ENCODE data around the gene RBKS.
"Not testable (repeated sequence)": the region's sequence is repeated elsewhere in the genome, so short reads cannot be mapped to it uniquely, and the experiment has no call there.

RBKS gene

DNA sequence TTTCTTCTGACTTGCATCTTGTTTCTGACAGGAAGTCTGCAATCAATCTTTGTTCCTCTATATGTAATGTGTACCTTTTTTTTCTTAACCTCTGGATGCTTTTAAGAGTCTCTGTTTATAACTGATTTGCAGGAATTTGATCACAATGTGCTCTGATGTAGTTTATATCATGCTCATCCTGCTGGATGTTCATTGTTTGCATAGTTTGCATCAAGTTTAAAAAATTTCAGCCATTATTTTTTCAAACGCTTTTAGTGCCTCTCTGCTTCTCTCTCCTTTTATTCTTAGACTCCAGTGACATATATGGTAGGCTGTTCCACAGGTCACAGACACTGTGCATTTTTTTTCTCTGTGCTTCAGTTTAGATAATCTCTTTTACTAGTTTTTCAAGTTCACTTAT is 23.9 kb downstream of the RBKS start:
- Histone ChIP-seq H3K36me3 (ENCODE audit: control insufficient read depth, low read depth, low read length) (no peaks in the 10 kb centered on the region), H3K27ac (ENCODE audit: low read length) (no peak overlapping the region), H3K27me3 (ENCODE audit: control insufficient read depth, insufficient read depth, low read length) (no peaks in the 10 kb centered on the region), H3K9ac (ENCODE audit: low read length) (no peak overlapping the region), H3K4me3 (ENCODE audit: low read length) (no peak overlapping the region), H3K9me3 (ENCODE audit: control insufficient read depth, low read depth, low read length) (no peaks in the 10 kb centered on the region), H3K4me1 (ENCODE audit: control insufficient read depth, low read depth, low read length) (no peaks in the 10 kb centered on the region)

DNA sequence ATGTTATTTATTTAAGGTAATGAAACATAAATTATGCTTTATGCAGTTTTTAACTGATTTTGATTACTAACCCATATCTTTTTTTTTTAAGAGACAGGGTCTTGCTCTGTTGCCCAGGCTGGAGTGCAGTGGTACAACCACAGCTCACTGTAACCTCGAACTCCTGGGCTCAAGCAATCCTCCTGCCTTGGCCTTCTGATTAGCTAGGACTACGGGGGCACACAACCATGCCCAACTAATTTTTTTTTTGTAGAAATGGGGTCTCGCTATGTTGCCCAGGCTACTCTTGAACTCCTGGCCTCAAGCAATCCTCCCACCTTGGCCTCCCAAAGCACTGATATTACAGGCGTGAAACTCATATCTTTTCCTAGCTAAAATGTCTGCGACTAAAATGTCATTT is 26.2 kb downstream of the RBKS start:
- H3K27me3 ChIP-seq (ENCODE audit: control insufficient read depth, insufficient read depth, low read length); H3K27ac ChIP-seq (ENCODE audit: low read length); H3K4me3 ChIP-seq (ENCODE audit: low read length); H3K9ac ChIP-seq (ENCODE audit: low read length); H3K9me3 ChIP-seq (ENCODE audit: control insufficient read depth, low read depth, low read length); H3K36me3 ChIP-seq (ENCODE audit: control insufficient read depth, low read depth, low read length); H3K4me1 ChIP-seq (ENCODE audit: control insufficient read depth, low read depth, low read length): not testable (repeated sequence)

DNA sequence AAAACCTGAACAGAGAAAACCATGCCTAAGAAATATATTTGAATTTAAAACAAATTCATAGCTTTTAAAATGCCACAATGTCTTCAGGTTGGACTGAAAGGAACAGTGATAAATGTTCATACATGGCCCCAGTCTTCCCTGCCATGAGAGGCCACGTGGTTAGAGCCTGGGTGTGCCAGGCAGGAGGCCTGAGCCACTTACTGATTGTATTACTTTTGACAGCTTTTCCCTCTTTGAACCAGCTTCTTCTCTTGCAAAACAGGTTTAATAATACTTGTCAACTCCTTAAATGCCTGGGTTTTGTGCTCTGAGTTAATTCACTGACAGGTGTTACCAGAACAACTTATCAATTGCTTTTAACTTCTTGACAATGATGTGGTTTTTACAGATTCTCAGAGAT is 27.0 kb downstream of the RBKS start:
- H3K4me3 ChIP-seq (ENCODE audit: low read length): no peak overlapping the region
- H3K4me1 ChIP-seq (ENCODE audit: control insufficient read depth, low read depth, low read length): no peaks in the 10 kb centered on the region
- no peak overlapping the region for H3K27ac ChIP-seq (ENCODE audit: low read length)
- H3K36me3 ChIP-seq (ENCODE audit: control insufficient read depth, low read depth, low read length): no peaks in the 10 kb centered on the region
- H3K9me3 ChIP-seq (ENCODE audit: control insufficient read depth, low read depth, low read length): no peaks in the 10 kb centered on the region
- no peaks in the 10 kb centered on the region for H3K27me3 ChIP-seq (ENCODE audit: control insufficient read depth, insufficient read depth, low read length)
- no peak overlapping the region for H3K9ac ChIP-seq (ENCODE audit: low read length)

DNA sequence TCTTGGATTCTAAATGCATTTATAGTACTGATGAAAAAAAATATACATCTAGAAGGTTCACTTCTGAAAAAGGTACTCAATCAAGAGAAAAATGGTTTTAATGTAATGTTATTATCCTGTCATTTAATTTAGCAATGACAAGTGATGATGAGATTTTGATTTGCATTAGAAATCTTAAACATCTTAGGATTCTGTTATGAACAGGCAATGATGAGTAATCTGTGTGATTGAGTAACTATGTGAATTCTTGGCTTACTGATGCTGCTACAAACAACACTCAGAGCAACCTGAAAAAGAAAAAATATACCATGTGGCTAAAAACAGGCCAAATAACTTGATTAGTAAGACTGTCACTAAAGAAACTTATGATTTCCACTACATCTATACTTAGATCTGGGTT is 30.1 kb downstream of the RBKS start:
- no peaks in the 10 kb centered on the region for H3K9me3 ChIP-seq (ENCODE audit: control insufficient read depth, low read depth, low read length)
- no peaks in the 10 kb centered on the region for H3K36me3 ChIP-seq (ENCODE audit: control insufficient read depth, low read depth, low read length)
- H3K27me3 ChIP-seq (ENCODE audit: control insufficient read depth, insufficient read depth, low read length): no peaks in the 10 kb centered on the region
- no peak overlapping the region for H3K27ac ChIP-seq (ENCODE audit: low read length)
- H3K4me1 ChIP-seq (ENCODE audit: control insufficient read depth, low read depth, low read length): no peaks in the 10 kb centered on the region
- H3K9ac ChIP-seq (ENCODE audit: low read length): no peak overlapping the region
- H3K4me3 ChIP-seq (ENCODE audit: low read length): no peak overlapping the region

DNA sequence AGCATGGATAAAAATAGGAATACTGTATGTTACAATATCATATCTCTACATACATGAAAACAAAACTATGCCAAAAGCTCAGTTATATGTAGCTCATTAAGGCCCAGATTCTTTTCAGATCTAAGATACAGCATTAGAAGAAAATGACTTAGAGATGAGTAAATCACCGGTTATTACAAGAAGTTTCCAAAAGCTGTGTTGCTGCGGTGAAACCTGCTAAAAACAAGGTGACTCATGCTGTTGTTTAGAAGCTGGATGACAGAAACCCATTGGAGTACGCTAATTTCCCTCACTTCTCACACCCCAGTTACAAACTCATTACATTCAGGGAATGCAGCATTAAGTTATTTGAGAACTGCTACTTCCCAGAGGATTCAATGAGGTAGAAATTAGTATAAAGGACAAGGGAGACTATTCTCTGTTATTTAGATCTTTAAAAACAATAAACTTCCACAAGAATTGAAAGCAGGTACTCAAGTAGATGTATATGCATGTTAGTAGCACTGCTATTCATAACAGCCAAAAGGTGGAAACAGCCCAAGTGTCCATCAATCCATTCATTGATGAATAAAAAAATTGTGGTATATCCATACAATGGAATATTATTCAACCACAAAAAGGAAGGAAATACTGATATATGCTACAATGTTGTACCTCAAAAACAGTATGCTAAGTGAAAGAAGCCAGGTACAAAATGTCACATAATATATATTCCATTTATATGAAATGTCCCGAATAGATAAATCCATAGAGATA is 32.6 kb downstream of the RBKS start:
- Histone ChIP-seq H3K4me3 (ENCODE audit: low read length) (no peak overlapping the region), H3K27ac (ENCODE audit: low read length) (no peak overlapping the region), H3K27me3 (ENCODE audit: control insufficient read depth, insufficient read depth, low read length) (no peaks in the 10 kb centered on the region), H3K36me3 (ENCODE audit: control insufficient read depth, low read depth, low read length) (no peaks in the 10 kb centered on the region), H3K9me3 (ENCODE audit: control insufficient read depth, low read depth, low read length) (no peaks in the 10 kb centered on the region), H3K9ac (ENCODE audit: low read length) (no peak overlapping the region), H3K4me1 (ENCODE audit: control insufficient read depth, low read depth, low read length) (no peaks in the 10 kb centered on the region)

DNA sequence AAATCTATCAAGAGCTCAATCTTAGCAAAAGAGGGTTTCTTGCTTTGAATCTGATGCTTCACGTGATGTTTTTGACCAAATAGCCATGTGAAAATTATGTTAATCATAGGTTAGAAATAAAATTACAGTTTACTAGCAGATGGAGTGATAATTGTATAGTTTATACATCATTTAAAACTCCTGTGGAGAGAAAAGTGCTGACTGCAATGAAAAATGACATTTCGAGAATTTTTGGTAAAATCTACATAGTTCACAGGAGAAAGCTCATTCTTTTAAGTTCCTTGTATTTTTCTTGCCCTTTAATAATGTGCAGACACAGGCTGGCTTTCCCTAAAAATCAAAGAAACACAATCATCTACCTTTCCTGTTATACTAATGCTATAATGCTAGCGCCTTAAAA is 33.2 kb downstream of the RBKS start:
- Histone ChIP-seq H3K4me1 (ENCODE audit: control insufficient read depth, low read depth, low read length) (no peaks in the 10 kb centered on the region), H3K9ac (ENCODE audit: low read length) (no peak overlapping the region), H3K4me3 (ENCODE audit: low read length) (no peak overlapping the region), H3K36me3 (ENCODE audit: control insufficient read depth, low read depth, low read length) (no peaks in the 10 kb centered on the region), H3K27me3 (ENCODE audit: control insufficient read depth, insufficient read depth, low read length) (no peaks in the 10 kb centered on the region), H3K27ac (ENCODE audit: low read length) (no peak overlapping the region), H3K9me3 (ENCODE audit: control insufficient read depth, low read depth, low read length) (no peaks in the 10 kb centered on the region)

DNA sequence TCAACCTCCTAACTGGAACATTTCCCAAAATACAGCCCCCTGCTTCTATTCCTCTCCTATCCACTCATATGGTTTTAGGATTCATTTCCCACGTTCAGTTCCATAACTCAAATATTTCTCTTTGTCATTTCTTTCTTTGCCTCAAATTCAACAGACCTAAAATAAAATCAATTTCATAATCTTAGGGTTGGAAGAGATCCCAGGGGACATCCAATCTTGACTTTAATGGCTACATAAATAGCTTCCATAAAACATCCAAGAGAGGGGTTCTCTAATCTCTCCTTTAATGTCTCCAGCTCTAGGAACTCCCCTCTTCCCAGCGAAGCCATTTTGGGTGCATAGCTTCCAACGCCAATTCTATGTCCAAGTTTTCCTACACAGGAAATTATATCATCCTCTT is 33.8 kb downstream of the RBKS start:
- Histone ChIP-seq H3K4me3 (ENCODE audit: low read length) (no peak overlapping the region), H3K36me3 (ENCODE audit: control insufficient read depth, low read depth, low read length) (no peaks in the 10 kb centered on the region), H3K9me3 (ENCODE audit: control insufficient read depth, low read depth, low read length) (no peaks in the 10 kb centered on the region), H3K4me1 (ENCODE audit: control insufficient read depth, low read depth, low read length) (no peaks in the 10 kb centered on the region), H3K9ac (ENCODE audit: low read length) (no peak overlapping the region), H3K27ac (ENCODE audit: low read length) (no peak overlapping the region), H3K27me3 (ENCODE audit: control insufficient read depth, insufficient read depth, low read length) (no peaks in the 10 kb centered on the region)

DNA sequence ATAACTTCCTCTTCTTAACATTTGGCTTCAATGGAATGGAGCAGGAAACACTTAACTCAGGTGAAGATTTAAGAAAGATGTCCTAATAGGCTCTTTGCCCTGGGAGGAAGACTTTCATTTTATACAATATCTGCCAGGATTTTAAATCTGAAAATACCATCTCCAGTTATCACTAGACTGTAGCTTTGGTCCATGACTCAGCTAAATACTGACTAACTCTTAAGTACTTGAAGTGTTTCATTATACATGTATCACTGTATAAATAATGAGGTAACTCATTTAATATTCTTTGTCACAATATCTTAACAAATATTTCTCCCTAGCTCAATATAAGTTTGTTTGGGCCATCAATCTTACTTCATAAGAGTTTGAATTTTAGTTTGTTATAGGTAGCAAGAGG is 34.7 kb downstream of the RBKS start:
- H3K4me3 ChIP-seq (ENCODE audit: low read length): no peak overlapping the region
- no peaks in the 10 kb centered on the region for H3K27me3 ChIP-seq (ENCODE audit: control insufficient read depth, insufficient read depth, low read length)
- no peaks in the 10 kb centered on the region for H3K36me3 ChIP-seq (ENCODE audit: control insufficient read depth, low read depth, low read length)
- no peaks in the 10 kb centered on the region for H3K9me3 ChIP-seq (ENCODE audit: control insufficient read depth, low read depth, low read length)
- no peaks in the 10 kb centered on the region for H3K4me1 ChIP-seq (ENCODE audit: control insufficient read depth, low read depth, low read length)
- H3K9ac ChIP-seq (ENCODE audit: low read length): no peak overlapping the region
- H3K27ac ChIP-seq (ENCODE audit: low read length): no peak overlapping the region

DNA sequence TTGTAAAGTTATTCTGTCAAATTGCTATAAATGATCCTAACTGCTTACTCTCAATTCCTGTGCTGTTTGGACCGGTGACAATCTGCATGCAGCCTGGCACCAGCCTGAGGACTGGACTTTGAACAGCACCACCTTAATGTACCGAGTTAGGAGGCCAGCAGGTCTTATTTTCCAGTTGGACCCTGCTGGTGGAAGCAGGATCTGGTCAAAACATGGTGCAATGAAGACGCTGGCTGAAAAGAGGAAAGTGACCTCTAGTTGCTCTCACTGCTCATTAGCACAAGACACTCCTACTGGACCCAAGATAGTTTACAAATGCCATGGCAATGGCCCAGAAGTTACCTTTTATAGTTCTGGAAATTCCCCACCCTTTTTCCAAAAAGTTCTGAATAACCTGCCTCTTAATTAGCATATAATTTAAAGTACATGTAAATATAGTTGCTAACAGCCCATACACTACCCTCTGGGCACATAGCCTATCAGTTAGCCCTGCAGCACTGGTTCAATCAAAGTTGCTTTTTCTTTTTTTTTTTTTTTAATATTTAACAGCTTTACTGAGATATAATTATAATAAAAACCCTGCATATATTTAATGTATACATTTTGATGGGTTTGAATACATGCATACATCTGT is 35.8 kb downstream of the RBKS start:
- no peaks in the 10 kb centered on the region for H3K9me3 ChIP-seq (ENCODE audit: control insufficient read depth, low read depth, low read length)
- H3K4me1 ChIP-seq (ENCODE audit: control insufficient read depth, low read depth, low read length): no peaks in the 10 kb centered on the region
- H3K36me3 ChIP-seq (ENCODE audit: control insufficient read depth, low read depth, low read length): no peaks in the 10 kb centered on the region
- H3K4me3 ChIP-seq (ENCODE audit: low read length): no peak overlapping the region
- H3K27ac ChIP-seq (ENCODE audit: low read length): no peak overlapping the region
- no peak overlapping the region for H3K9ac ChIP-seq (ENCODE audit: low read length)
- no peaks in the 10 kb centered on the region for H3K27me3 ChIP-seq (ENCODE audit: control insufficient read depth, insufficient read depth, low read length)

DNA sequence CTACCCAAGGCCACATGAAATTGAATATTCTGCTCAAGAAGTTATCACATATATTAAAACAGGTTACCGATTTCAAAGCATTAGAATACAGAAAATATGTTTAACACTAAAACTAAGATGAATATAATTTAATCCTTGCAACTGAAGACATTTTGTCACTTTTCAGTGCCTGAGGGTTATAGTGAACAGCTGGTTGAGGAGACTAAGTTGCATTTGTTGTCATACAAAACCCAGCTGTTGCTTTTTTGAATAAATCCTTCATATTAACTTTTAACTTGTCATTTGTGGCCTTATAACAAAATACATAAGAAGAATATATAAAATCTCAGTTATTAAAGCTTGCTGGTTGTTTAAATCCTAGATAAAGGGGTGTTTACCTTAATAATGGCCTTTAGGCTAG is 37.5 kb downstream of the RBKS start:
- no peak overlapping the region for H3K4me3 ChIP-seq (ENCODE audit: low read length)

DNA sequence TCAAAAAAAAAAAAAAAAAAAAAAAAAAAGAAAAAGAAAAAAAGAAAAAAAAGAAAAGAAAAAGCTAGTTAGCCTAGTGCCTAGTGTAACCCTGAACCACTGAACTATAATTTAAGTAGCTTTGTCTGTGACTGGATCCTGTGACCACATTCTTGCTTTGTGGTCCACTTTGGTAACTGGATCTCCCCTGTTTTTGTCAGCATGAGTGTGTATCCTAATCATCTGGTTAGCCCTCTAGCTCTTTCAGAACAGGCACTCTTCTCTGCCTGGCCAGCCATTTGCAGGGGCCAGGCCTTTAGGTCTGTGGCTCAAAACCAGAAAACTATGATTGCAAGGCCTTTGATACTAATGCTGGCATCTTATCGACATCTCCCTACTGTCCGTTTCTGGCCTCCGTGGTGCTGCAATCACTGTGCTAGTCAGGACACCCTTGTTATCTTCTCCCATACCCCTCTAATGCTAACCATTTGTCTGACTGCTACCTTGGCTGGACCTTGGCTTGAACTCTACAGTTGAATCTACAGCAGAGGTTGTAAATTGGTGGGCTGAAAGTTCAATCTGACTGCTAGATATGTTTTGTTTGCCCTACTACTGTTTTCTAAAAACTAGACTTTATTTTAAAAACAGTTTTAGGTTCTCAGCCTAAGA is 40.5 kb downstream of the RBKS start:
- H3K9me3 ChIP-seq (ENCODE audit: control insufficient read depth, low read depth, low read length): no peaks in the 10 kb centered on the region
- H3K9ac ChIP-seq (ENCODE audit: low read length): no peak overlapping the region
- H3K4me3 ChIP-seq (ENCODE audit: low read length): no peak overlapping the region
- H3K36me3 ChIP-seq (ENCODE audit: control insufficient read depth, low read depth, low read length): no peaks in the 10 kb centered on the region
- no peaks in the 10 kb centered on the region for H3K4me1 ChIP-seq (ENCODE audit: control insufficient read depth, low read depth, low read length)
- H3K27ac ChIP-seq (ENCODE audit: low read length): no peak overlapping the region
- no peaks in the 10 kb centered on the region for H3K27me3 ChIP-seq (ENCODE audit: control insufficient read depth, insufficient read depth, low read length)

More for the DNA sequence above, 37.5 kb downstream of the RBKS start:
- Histone ChIP-seq H3K9ac (ENCODE audit: low read length) (no peak overlapping the region), H3K27me3 (ENCODE audit: control insufficient read depth, insufficient read depth, low read length) (no peaks in the 10 kb centered on the region), H3K4me1 (ENCODE audit: control insufficient read depth, low read depth, low read length) (no peaks in the 10 kb centered on the region), H3K27ac (ENCODE audit: low read length) (no peak overlapping the region), H3K36me3 (ENCODE audit: control insufficient read depth, low read depth, low read length) (no peaks in the 10 kb centered on the region), H3K9me3 (ENCODE audit: control insufficient read depth, low read depth, low read length) (no peaks in the 10 kb centered on the region)

DNA sequence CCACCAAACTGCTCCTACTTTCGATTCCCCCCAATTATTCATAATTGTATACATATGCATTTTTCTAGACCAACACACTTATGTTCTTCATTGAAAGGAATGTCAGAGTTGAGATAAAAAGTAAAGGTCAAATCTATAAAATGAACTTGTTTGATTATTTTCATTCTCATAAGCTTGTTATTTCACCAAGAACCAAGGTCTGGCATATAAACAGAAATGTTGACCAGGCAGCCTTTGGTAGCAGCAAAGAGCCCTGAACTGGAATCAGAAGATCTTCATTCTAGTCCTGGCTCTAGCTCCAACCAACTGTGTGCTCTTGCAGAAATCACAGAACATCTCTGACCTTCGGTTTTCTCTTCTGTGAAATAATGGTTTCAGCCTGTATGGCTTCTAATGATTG is 42.9 kb downstream of the RBKS start:
- Histone ChIP-seq H3K36me3 (ENCODE audit: control insufficient read depth, low read depth, low read length) (no peaks in the 10 kb centered on the region), H3K9me3 (ENCODE audit: control insufficient read depth, low read depth, low read length) (no peaks in the 10 kb centered on the region), H3K27me3 (ENCODE audit: control insufficient read depth, insufficient read depth, low read length) (no peaks in the 10 kb centered on the region), H3K9ac (ENCODE audit: low read length) (no peak overlapping the region), H3K4me3 (ENCODE audit: low read length) (no peak overlapping the region), H3K4me1 (ENCODE audit: control insufficient read depth, low read depth, low read length) (no peaks in the 10 kb centered on the region), H3K27ac (ENCODE audit: low read length) (no peak overlapping the region)

Data from iPS-18a (cell line).